Activated gamma-delta T cell treated with Interleukin-2 at 50 U/mL for 16 hours (primary cell): ENCODE results near the gene DCAF10.
"Not testable (repeated sequence)": the region's sequence is repeated elsewhere in the genome, so short reads cannot be mapped to it uniquely, and the experiment has no call there.

ENCODE experiments used
- DNase-seq: peaks from one replicate; pipeline ENCODE4 v3.0.0-alpha.2; 2020

The DCAF10 gene, protein sequence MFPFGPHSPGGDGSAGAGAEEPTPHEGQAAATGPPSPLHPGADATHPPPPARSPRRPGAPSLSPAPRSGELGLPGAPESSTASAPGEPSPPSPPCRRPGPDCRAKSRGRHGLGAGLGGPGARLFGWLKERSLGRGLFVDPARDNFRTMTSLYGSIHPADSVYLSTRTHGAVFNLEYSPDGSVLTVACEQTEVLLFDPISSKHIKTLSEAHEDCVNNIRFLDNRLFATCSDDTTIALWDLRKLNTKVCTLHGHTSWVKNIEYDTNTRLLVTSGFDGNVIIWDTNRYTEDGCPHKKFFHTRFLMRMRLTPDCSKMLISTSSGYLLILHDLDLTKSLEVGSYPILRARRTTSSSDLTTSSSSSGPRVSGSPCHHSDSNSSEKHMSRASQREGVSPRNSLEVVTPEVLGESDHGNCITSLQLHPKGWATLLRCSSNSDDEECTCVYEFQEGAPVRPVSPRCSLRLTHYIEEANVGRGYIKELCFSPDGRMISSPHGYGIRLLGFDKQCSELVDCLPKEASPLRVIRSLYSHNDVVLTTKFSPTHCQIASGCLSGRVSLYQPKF

DNA sequence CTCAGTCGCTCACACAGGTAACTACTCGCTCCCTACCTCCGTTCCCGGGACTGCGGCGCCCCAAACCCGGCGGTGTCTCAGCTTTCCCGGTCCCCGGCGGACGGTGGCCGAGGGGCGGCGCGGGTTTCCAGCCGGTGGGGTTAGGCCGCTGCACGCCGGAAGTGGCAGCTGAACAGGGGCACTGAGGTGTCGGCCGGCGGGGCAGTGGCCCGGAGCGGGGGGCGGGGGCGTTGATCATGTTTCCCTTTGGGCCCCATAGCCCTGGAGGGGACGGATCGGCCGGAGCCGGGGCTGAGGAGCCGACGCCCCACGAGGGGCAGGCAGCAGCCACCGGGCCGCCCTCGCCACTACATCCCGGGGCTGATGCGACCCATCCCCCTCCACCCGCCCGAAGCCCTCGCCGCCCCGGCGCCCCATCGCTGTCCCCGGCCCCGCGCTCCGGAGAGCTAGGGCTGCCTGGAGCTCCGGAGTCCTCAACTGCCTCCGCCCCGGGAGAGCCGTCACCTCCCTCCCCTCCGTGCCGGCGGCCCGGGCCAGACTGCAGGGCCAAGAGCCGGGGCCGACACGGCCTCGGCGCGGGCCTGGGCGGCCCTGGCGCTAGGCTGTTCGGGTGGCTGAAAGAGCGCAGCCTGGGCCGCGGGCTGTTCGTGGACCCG, at the start of gene DCAF10:
TSS of gene DCAF10 (plus strand) at position 167 of the 656 bp plus-strand sequence. CDS start at position 237, 70 bp downstream.
- DNase-seq, result peak; percentile 86

DNA sequence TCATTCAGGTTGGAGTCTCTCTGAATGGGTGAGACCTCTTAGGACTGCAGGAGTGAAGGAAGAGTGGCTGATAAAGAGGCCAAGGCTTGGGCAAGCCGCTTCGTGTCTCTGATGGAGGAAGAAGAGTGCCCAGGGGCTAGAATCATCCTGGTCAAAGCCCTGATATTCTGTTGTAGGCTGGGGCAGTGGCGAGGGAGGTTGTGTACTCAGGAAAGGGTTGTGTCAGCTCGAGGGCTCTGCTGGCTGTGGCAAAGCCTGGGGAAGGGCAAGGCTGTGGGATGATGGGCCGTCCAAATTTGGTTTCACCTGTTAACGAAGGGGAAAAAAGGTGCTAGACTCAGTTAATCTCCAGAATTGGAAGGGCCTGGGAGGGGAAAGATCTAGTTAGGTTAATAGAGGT, 49.4 kb upstream of the DCAF10 start:
- no peak for DNase-seq

DNA sequence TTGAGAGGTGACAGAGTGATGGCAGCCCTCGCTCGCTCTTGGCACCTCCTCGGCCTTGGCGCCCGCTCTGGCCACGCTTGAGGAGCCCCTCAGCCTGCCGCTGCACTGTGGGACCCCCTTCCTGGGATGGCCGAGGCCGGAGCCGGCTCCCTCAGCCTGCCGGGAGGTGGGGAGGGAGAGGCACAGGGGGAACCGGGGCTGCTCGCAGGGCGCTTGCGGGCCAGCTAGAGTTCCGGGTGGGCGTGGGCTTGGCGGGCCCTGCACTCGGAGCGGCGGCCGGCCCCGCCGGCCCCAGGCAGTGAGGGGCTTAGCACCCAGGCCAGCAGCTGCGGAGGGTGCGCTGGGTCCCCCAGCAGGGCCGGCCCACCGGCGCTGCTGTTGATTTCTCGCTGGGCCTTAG, 48.9 kb upstream of the DCAF10 start:
- not testable (repeated sequence) for DNase-seq

DNA sequence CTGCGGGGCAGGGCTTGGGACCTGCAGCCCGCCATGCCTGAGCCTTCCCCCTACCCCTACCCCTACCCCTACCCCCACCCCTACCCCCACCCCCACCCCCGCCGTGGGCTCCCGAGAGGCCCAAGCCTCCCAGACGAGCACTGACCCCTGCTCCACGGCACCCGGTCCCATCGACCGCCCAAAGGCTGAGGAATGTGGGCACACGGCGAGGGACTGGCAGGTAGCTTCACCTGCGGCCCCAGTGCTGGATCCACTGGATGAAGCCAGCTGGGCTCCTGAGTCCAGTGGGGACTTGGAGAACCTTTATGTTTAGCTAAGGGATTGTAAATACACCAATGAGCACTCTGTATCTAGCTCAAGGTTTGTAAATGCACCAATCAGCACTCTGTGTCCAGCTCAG, 48.5 kb upstream of the DCAF10 start:
- not testable (repeated sequence) for DNase-seq

DNA sequence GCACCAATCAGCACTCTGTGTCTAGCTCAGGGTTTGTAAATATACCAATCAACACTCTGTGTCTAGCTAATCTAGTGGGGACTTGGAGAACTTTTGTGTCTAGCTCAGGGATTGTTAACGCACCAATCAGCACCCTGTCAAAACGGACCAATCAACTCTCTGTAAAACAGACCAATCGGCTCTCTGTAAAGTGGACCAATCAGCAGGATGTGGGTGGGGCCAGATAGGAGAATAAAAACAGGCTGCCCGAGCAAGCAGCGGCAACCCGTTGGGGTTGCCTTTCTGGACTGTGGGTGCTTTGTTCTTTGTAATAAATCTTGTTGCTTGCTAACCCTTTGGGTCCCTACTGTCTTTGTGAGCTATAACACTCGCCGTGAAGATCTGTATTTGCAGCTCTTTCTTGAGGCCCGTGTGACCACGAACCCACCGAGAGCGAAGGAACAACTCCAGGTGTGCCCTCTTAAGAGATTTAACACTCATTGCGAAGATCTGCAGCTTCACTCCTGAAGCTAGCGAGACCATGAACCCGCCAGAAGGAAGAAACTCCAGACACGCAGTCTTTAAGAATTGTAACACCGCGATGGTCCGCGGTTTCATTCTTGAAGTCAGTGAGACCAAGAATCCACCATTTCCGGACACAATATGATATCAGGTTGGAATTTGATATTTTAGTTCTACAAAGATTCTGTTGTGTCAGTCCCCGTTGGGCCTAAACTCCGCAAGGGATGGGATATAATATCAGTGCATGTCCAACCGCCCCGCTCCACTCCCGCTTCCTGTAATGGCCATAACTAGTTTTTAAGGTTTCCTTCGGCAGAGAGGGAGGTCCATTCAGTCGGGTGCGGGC, 47.7 kb upstream of the DCAF10 start:
- DNase-seq, result no peak

DNA sequence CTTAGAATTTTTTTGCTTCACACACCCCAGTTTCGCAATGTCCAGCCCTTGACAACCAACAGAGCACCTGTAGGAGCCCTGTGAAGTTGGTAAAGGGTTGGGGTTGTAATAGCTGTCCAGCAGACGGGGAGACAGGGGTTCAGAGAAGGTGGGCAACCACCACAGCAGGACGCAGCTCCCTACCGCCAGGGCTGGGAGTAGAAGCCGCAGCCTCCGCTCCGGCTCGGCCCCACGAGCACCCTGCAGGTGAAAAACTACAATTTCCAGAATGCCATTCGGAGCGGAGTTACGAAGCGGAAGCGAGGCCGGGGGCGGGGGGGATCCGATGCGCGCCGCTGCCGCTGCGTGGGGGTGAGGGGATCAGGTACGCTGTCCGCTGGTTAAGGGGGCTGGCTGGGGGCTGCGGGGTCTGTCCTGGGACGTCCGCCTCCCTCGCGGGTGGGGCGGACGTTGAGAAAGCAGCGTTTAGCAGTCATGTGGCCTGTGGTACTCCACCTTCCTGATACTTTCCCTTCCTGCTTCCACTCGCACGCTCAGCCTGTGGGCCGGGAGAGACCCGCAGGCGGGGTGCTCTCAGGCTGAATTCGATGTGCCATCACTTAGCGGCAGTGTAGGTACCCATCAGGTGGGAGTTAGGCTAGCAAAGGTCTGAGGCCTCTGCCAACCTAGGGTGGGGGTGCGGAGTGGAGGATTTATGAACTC, 47.0 kb upstream of the DCAF10 start, which contains the start of gene TRMT10B:
TSS of gene TRMT10B (plus strand) at position 317 of the 702 bp plus-strand sequence. CDS start 8,127 bp downstream, outside the sequence.
- DNase-seq, result peak; percentile 64

DNA sequence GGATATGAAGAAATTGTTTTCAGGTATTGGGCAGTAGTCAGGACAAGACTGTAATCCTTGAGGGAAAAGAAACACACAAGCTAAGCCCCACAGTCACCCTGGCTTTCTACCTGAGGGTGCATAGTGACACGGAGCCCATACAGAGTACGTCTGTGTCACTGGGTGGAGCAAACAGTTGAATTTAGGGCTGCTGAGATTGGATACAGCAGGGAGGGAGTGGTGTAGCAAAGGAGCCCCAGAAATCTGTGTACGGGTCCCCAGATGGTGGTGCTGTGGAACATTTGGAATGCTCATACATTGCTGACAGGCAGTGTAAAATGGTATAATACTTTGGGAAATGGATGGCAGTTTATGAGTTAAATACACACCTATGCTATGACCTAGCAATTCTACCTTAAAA, 41.9 kb upstream of the DCAF10 start:
- DNase-seq, result no peak

DNA sequence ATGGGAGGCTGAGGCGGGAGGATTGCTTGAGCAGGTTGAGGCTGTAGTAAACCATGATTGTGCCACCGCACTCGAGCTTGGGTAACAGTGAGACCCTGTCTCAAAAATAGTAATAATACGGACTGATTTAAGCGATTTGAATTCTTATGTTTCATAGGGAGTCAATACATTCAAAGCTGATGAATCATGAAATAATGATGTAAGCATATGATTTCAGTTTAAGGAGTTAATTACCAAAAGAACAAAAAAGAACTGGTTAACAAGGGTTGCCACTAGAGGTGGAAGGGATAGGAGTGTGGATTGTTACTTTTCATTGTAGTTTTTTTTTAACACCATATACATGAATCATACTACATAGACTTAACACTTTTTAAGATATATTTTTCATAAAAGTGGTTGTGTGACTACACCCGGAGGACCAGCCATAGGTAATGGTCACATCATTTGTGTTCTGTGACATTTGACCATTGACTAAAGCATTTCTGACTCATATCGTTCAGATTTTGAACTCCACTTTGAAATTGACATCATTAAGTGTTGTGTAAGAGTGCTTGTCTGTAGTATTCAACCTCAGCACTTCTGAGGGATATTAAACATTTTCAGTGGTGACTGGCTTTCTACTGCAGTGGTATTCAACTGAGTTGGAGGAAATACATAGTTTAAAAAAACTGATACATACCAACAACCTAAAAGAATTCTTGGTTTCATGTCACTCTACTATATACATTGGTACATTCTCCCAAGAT, 40.0 kb upstream of the DCAF10 start:
- DNase-seq, result no peak

DNA sequence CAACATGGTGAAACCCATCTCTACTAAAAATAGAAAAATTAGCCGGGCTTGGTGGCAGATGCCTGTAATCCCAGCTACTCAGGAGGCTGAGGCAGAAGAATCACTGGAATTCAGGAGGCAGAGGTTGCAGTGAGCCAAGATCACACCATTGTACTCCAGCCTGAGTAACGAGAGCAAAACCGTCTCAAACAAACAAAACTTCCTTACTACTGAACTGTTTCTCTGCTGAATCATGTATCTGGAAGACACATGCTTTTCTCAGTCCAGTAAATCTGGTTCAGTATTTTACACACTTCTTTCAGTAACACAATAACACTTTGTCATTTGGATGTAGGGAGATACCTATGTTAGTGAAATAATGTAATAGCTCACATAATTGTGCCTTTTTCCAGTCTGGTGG, 39.1 kb upstream of the DCAF10 start:
- no peak for DNase-seq

DNA sequence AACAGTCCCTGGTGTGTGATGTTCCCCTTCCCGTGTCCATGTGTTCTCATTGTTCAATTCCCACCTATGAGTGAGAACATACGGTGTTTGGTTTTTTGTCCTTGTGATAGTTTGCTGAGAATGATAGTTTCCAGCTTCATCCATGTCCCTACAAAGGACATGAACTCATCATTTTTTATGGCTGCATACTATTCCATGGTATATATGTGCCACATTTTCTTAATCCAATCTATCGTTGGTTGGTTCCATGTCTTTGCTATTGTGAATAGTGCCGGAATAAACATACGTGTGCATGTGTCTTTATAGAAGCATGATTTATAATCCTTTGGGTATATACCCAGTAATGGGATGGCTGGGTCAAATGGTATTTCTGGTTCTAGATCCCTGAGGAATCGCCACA, 35.3 kb upstream of the DCAF10 start:
- not testable (repeated sequence) for DNase-seq

DNA sequence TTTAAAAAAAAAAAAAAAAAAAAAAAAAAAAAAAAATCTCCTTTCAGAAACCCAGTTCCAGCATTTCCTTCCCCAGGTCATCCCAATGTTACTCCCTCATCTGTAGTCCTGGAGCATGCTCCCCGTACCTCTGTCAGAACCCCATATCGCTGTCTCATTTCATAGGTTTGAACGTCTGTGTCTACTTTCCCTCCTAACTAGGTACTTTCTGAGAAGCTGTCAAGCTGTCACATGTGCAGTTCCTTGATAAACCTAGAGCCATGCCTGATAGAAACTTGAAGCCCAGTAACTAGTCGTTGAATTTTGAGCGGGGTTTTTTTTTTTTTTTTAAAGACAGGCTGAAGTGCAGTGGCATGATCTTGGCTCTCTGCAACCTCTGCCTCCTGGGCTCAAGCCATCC, 31.3 kb upstream of the DCAF10 start:
- no peak for DNase-seq

DNA sequence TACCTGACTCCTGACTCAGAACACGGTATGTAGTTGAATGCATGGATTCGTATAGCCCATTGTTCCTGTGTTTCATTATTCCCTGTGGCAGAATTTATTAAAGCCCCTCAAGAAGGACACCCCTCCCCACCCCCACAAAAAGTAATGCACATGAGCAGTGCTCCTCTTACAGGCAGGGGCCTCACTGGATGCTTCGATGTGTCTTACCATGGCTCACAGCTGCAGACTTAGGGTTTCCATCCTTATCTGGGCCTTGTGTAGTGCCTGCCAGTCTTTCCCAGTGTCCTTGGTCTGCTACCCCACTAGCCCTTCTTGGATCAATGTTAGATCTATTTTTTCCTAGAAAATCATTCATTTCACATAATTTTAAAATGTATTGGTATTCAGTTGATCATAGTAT, 30.6 kb upstream of the DCAF10 start:
- no peak for DNase-seq

DNA sequence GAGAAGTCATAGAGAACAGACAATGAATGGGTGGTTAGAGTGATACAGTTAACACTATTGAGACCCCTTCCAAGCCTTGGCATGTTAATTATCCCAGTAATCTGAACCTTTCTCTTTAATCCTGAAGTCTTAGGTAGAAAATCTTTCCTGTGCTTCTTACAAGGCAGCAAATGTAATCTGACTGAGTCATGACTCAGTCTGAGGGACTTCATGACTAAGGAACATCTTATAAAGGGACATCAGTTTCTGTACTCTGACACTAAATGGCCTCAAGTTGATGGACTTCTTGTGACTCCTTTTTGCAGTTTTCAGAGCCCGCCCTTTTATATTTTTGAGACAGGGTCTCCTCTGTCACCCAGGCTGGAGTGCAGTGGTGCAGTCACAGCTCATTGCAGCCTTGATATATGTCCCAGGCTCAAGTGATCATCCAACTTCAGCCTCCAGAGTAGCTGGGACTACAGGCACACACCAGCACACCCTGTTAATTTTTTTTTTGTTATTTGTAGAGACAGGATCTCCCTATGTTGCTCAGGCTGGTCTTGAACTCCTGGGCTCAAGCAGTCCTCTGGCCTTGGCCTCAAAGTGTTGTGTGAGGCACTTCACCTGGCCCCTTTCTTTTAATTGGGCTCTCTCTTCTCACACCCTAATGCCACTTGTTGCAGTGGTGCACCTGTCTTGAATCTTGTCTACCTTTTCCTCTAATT, 25.2 kb upstream of the DCAF10 start:
- no peak for DNase-seq

DNA sequence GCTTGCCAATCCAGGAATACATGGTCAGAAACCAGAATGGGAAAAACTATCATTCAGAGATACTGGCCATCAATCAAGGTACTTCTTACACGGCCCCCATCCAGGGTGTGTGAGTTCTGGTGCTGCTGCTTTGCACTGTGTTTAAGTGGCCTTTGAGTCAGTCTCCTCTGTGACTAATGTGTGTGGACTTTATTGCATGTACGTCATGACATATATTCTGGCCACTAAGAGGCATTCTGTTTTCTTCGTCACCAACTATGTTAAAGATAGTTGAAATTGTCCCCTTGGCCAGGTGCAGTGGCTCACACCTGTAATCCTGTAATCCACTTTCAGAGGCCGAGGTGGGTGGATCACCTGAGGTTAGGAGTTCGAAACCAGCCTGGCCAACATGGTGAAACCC, 24.3 kb upstream of the DCAF10 start:
- no peak for DNase-seq

DNA sequence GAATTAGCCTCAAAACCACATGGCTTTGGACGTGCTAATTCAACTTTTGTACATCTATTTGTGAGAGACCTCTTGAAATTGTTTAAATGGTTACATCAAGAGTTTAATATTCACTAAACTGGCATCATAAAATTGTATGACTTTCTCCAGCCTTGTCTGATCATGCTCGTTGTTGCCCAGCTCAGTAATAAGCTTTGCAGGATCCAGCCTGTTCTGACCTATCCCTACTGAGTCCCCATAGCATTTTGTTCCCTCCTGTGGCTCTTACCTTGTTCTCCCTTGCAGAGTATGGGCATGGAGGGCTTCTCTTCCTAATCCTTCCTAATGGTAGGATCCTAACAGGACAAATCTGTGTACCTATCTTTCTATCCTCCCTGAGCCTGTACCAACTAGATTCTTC, 22.1 kb upstream of the DCAF10 start:
- no peak for DNase-seq

DNA sequence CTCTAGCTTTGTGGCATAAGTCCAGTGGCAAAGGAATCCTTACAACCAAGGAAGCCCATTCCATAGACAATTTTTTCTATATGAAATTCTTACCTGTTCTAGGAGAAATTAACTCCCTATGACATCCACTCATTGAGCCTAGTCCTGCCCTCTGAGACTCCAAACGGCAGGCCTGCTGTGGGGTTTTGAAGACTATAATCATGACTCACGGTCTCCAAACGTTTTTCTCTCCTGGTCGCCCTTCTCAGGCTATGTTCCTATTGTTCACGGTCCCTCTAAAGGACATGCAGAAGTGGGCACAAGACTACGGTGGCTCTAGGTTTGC, 16.3 kb upstream of the DCAF10 start:
- DNase-seq, result no peak

DNA sequence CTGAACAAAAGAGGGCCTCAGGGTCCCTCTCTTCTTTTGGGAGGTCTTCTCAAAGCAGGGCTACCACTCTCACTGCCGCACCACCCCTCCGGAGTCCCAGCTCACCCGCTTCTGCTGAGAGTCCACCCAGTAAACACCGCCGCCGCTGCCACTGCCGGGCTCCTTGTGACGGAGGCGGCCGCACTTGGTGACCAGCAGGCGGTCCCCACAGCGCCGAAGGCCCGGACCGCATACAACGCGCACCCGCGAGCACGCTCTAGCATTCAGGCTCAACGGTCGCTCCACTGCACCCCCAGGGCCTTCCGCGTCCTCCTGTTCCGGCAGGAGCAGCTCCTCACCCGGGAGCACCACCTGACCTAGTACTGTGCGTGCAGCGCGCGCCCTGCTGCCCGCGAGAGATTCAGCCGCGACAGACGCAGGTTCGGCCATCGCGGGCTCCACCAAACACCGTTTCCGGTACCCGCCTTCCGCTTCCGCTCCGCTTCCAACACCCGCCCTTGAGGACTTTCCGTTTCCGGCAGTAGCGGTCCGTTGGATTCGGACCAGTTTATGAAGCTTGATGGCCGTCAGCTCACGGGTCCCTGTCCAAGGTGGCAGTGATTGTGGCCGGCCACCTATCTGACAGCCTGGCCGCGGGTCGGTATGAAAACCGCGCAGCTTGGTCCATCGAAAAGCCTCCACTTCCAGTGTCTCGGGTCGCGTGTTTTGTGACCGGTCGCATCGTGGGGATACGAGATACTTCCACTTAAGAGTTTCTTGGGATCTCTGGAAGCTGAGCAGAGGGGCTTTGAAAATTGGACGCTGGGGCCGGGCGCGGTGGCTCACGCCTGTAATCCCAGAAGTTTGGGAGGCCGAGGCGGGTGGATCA, 15.7 kb upstream of the DCAF10 start, which contains the start of gene EXOSC3:
TSS of gene EXOSC3 (minus strand) at position 449 of the 868 bp plus-strand sequence. CDS start at position 429, 20 bp downstream.
- DNase-seq, result peak; percentile 83

DNA sequence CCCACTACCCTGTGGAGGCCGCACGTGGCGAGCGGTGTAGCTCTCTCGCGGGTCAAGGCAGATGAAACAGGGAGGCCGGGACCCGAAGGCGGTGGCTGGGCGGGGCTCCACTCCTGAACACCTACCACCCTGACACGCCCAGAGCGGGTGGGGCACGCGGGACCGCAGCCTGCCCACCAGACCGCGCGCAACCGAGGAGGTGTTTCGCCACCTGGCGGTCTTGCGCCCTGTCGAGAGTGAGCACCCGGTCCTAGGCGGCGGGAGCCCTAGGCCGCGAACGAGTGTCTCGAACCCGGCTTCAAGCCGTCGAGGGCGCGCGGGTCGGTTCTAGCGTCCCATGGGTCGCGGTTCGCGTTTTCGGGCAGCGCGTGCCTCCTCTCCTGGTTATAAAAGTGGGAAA, 13.5 kb upstream of the DCAF10 start:
- DNase-seq, result no peak

DNA sequence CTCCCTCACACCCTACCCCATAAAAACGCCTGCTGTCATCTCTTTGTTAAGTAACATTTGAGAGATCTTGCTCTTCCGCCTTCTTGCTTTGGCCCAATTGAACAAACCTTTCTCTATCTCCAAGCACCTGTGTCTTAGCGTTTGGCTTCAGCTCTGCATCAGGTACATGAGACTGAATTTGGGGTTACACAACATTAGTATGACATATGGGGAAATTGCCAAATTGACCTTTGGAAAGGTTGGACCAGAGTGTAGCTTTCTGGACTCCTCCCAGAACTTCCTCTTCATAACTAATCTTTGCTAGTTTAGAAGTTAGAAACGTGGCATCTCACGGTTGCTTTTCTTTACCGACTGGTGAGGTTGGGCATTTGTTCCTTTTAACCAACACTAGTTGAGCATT, 12.3 kb upstream of the DCAF10 start:
- DNase-seq, result no peak

DNA sequence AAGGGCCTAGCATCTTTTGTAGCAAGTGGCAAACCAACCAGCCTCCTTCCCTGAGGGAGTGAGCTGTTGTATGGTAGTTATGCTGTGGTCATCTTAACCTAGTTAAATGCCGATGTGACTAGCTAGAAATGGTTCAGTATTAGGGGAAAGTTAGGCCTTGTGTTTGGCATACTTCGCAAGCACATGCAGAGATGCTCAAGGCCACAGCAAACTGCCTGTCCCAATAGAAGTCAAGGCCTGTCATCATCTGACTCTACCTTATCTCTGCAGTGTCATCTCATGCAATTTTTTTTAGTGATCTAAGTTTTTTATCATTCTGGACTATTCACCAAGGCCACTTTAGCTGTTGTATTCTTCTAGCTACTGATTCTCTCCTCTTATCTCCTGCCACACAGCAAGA, 10.5 kb upstream of the DCAF10 start:
- no peak for DNase-seq
